Dermis microvascular lymphatic vessel endothelial cell (primary cell): Measurements from ENCODE around the gene WHAMM. TPM values are rescaled to one million over a fixed set of nuclear protein-coding genes. Genes with fewer than 3 reads are reported as not detected.
"Not testable (repeated sequence)": the region's sequence is repeated elsewhere in the genome, so short reads cannot be mapped to it uniquely, and the experiment has no call there.

ENCODE experiments used
- DNase-seq, 2 donors: peaks; one replicate each; pipeline versions ENCODE4 v3.0.0 to v3.0.0-alpha.2; 2010; ENCODE audit warnings: low read depth in 2 of 2
- total RNA-seq: library from RNA; depleted of rRNA; stranded (reverse); fragments of >200 nt; gene quantifications from 2 replicates; pipeline ENCODE4 v1.2.1, GENCODE V29; 2014

WHAMM gene
- total RNA-seq, 1 donor from 2014 or later, result 4.4 TPM

GRCh38 chr15:82865581-82865980, 56.2 kb downstream of the WHAMM start:
- not testable (repeated sequence) for DNase-seq

GRCh38 chr15:82865981-82866380, 56.6 kb downstream of the WHAMM start:
- not testable (repeated sequence) for DNase-seq

- DNase-seq, result no peak
Measured at GRCh38 chr15:82870727-82871320, 61.4 kb downstream of the WHAMM start.

- DNase-seq, result no peak
Measured at GRCh38 chr15:82871358-82871757, 61.9 kb downstream of the WHAMM start.

GRCh38 chr15:82871832-82872484, 62.5 kb downstream of the WHAMM start:
- no peak for DNase-seq

GRCh38 chr15:82873000-82873680, 63.7 kb downstream of the WHAMM start:
- no peak for DNase-seq

- no peak for DNase-seq
Measured at GRCh38 chr15:82874267-82874666, 64.8 kb downstream of the WHAMM start.

GRCh38 chr15:82874961-82875360, 65.5 kb downstream of the WHAMM start:
- DNase-seq, result no peak

GRCh38 chr15:82875411-82876003, 66.1 kb downstream of the WHAMM start:
- DNase-seq, result no peak

GRCh38 chr15:82877825-82878224, 68.4 kb downstream of the WHAMM start:
- DNase-seq, result no peak

GRCh38 chr15:82878325-82878724, 68.9 kb downstream of the WHAMM start:
- no peak for DNase-seq

GRCh38 chr15:82880704-82881103, 71.3 kb downstream of the WHAMM start:
- no peak for DNase-seq

- no peak for DNase-seq
Measured at GRCh38 chr15:82881747-82882146, 72.3 kb downstream of the WHAMM start.

- no peak for DNase-seq
Measured at GRCh38 chr15:82882273-82882928, 73.0 kb downstream of the WHAMM start.

Other genes starting within 250 kb of the WHAMM start
- gene CPEB1, start 162.3 kb upstream of the WHAMM start, total RNA-seq, result not detected in 2 replicates
- not detected in 2 replicates for gene AP3B2, start 99.8 kb upstream of the WHAMM start, total RNA-seq
- gene FSD2, start 3.6 kb upstream of the WHAMM start, total RNA-seq, result not detected in 2 replicates
- under 0.01 TPM in 2 replicates for gene HOMER2, start 143.1 kb downstream of the WHAMM start, total RNA-seq
- gene RAMAC, start 176.6 kb downstream of the WHAMM start, total RNA-seq, result 22.6 and 24.1 TPM in 2 replicates
- gene C15orf40, start 202.0 kb downstream of the WHAMM start, total RNA-seq, result 10.1 and 12.6 TPM in 2 replicates